ENCODE results near the gene PINLYP.

DNA sequence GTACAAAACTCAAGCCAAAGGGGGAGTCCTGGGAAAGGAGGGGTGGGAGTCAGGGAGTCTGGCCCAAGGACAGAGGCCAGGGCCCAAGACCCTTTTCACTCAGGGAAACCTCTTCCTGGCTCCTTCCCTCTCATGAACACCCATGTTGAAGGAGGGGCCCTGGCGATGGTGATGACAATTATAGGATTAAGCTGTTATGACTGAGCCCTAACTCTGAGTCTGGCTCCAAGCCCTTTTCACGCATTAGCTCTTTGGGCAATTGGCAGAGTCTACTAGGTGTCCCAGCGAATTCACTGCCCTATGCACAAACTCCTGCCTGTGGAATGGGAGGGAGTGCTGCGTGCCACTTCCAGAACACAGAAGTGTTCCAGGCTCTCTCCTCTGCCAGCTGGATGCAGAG is 21.9 kb upstream of the PINLYP start:
- TF ChIP-seq, protein P1, sequence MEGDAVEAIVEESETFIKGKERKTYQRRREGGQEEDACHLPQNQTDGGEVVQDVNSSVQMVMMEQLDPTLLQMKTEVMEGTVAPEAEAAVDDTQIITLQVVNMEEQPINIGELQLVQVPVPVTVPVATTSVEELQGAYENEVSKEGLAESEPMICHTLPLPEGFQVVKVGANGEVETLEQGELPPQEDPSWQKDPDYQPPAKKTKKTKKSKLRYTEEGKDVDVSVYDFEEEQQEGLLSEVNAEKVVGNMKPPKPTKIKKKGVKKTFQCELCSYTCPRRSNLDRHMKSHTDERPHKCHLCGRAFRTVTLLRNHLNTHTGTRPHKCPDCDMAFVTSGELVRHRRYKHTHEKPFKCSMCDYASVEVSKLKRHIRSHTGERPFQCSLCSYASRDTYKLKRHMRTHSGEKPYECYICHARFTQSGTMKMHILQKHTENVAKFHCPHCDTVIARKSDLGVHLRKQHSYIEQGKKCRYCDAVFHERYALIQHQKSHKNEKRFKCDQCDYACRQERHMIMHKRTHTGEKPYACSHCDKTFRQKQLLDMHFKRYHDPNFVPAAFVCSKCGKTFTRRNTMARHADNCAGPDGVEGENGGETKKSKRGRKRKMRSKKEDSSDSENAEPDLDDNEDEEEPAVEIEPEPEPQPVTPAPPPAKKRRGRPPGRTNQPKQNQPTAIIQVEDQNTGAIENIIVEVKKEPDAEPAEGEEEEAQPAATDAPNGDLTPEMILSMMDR (conservative IDR thresholded peaks at IDR 0.05; ENCODE audit: low read length): no peak
- TF ChIP-seq EZH2phosphoT487 (IDR thresholded peaks at IDR 0.05; ENCODE audit: borderline replicate concordance): no peak
